ENCODE results near the gene UCHL5. TPM values are rescaled to one million over a fixed set of nuclear protein-coding genes. Genes with fewer than 3 reads are reported as not detected.

UCHL5 gene
- total and polyA plus RNA-seq, 2 experiments from 2014 or later, result 42.5 to 67.1 TPM

- no peaks in the 10 kb centered on the region for H3K36me3 ChIP-seq (ENCODE audit: insufficient read depth)
- H3F3A ChIP-seq (replicated peaks; ENCODE audit: low read depth), result no peaks in the 10 kb centered on the region
- H3K27ac Mint-ChIP-seq, result no peak overlapping the region
- H3K4me3 Mint-ChIP-seq, result no peak overlapping the region
- H3K4me1 Mint-ChIP-seq, result peaks cover 20% of the 10 kb centered on the region
- H3K27me3 Mint-ChIP-seq (ENCODE audit: insufficient read depth, low read depth, poor library complexity), result no peaks in the 10 kb centered on the region
- TF ChIP-seq NANOG (IDR thresholded peaks at IDR 0.05; ENCODE audit: borderline replicate concordance) (no peak), STAT1 (IDR thresholded peaks at IDR 0.05; ENCODE audit: unreplicated experiment) (no peak), EZH2 (IDR thresholded peaks at IDR 0.05; ENCODE audit: low read depth, unreplicated experiment) (no peak), JUNB (IDR thresholded peaks at IDR 0.05; ENCODE audit: unreplicated experiment) (no peak), REST (IDR thresholded peaks at IDR 0.05; ENCODE audit: unreplicated experiment) (no peak), ZNF462 (CRISPR knock-in tag; IDR thresholded peaks at IDR 0.05) (no peak), ZNF331 (CRISPR knock-in tag; IDR thresholded peaks at IDR 0.05; ENCODE audit: low read depth) (no peak), EZH2phosphoT487 (IDR thresholded peaks at IDR 0.05; ENCODE audit: unreplicated experiment) (no peak), ZNF114 (CRISPR knock-in tag; IDR thresholded peaks at IDR 0.05) (no peak), ETS1 (IDR thresholded peaks at IDR 0.05) (no peak)
- H3K36me3 Mint-ChIP-seq (ENCODE audit: low read depth), result peaks cover 5% of the 10 kb centered on the region; the same call in 2 of the 3 replicates
- H2AFZ ChIP-seq, result no peak overlapping the region
- H3K27ac ChIP-seq (ENCODE audit: low read depth), result no peak overlapping the region
- H3K4me1 ChIP-seq (ENCODE audit: insufficient read depth), result 0 out of 2 replicates have a peak, but pooled peaks cover 17% of the 10 kb centered on the region
- H3K4me2 ChIP-seq, result no peak overlapping the region
- H4K20me1 ChIP-seq (replicated peaks; ENCODE audit: insufficient read depth), result peaks cover 17% of the 10 kb centered on the region; the same call in 1 of the 2 replicates
- DNase-seq (ENCODE audit: low spot score) (no peak), ATAC-seq (no peak)
- no peaks in the 10 kb centered on the region for H3K9me3 Mint-ChIP-seq
- H3K4me3 ChIP-seq, result no peak overlapping the region
- no peaks in the 10 kb centered on the region for H3K9me2 ChIP-seq (ENCODE audit: insufficient read depth)
- no peaks in the 10 kb centered on the region for H3K27me3 ChIP-seq (ENCODE audit: insufficient read depth)
- H3K79me2 ChIP-seq (replicated peaks; ENCODE audit: insufficient read depth), result peaks cover 84% of the 10 kb centered on the region
Observed at GRCh38 chr1:193068013-193068412, 8.9 kb upstream of the UCHL5 start.

All from GM23338 (cell line).